Body of pancreas (tissue), 4 donors: ENCODE data around the gene AUTS2.

ENCODE experiments used
- CTCF ChIP-seq, 7 experiments: fragments of 450-650 bp in 4 of 7; fragments of 200-600 bp in 3 of 7; sonication (generic) in 3 of 7; IDR thresholded peaks; one replicate each; pipeline ENCODE4 v1.5.1; 2016 to 2019; ENCODE audit warnings: antibody characterized with exemption in 7 of 7
- POLR2A ChIP-seq, 3 donors: fragments of 450-650 bp; IDR thresholded peaks; one replicate each; pipeline ENCODE4 v1.6.1; 2016; ENCODE audit warnings: antibody characterized with exemption in 3 of 3, mild to moderate bottlenecking in 2 of 3

GRCh38 chr7:69603351-69603750 is 5.1 kb downstream of the AUTS2 start:
- TF ChIP-seq POLR2A (IDR thresholded peaks at IDR 0.05) (no peak), CTCF (IDR thresholded peaks at IDR 0.05) (no peak)
